Measurements from ENCODE around the gene KANSL1. TPM values are rescaled to one million over a fixed set of nuclear protein-coding genes. Genes with fewer than 3 reads are reported as not detected.

The KANSL1 gene
- total and polyA plus RNA-seq, 3 donors from 2014 or later = 70.3 to 158 (median 152) TPM

- H3K27me3 ChIP-seq = no peaks in the 10 kb centered on the region
- DNase-seq = no peak
- H3K9me3 ChIP-seq = no peaks in the 10 kb centered on the region
- no peak overlapping the region for H3K27ac ChIP-seq
- intact Hi-C loops (cut with DNase I; ENCODE audit: low total_unique reads) = no loop called here
- 90 to 91% methylated on average over 7 of the region's 7 CpGs for WGBS, 2 donors
- TF ChIP-seq, protein P1, sequence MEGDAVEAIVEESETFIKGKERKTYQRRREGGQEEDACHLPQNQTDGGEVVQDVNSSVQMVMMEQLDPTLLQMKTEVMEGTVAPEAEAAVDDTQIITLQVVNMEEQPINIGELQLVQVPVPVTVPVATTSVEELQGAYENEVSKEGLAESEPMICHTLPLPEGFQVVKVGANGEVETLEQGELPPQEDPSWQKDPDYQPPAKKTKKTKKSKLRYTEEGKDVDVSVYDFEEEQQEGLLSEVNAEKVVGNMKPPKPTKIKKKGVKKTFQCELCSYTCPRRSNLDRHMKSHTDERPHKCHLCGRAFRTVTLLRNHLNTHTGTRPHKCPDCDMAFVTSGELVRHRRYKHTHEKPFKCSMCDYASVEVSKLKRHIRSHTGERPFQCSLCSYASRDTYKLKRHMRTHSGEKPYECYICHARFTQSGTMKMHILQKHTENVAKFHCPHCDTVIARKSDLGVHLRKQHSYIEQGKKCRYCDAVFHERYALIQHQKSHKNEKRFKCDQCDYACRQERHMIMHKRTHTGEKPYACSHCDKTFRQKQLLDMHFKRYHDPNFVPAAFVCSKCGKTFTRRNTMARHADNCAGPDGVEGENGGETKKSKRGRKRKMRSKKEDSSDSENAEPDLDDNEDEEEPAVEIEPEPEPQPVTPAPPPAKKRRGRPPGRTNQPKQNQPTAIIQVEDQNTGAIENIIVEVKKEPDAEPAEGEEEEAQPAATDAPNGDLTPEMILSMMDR (IDR thresholded peaks at IDR 0.05) = no peak
- no peak for TF ChIP-seq POLR2A (IDR thresholded peaks at IDR 0.05)
- H3K4me1 ChIP-seq = no peaks in the 10 kb centered on the region
- H3K36me3 ChIP-seq (ENCODE audit: low read depth, missing control alignments) = no peaks in the 10 kb centered on the region
- H3K4me3 ChIP-seq = no peak overlapping the region
Observed at GRCh38 chr17:45981306-45981705, 211.9 kb downstream of the KANSL1 start.

GRCh38 chr17:45980855-45981254, 212.4 kb downstream of the KANSL1 start:
- intact Hi-C loops (cut with DNase I; ENCODE audit: low total_unique reads) = no loop called here
- Histone ChIP-seq H3K27ac (no peak overlapping the region), H3K4me1 (no peaks in the 10 kb centered on the region), H3K27me3 (no peaks in the 10 kb centered on the region), H3K9me3 (no peaks in the 10 kb centered on the region), H3K4me3 (no peak overlapping the region), H3K36me3 (ENCODE audit: low read depth, missing control alignments) (no peaks in the 10 kb centered on the region)
- 86 to 92% methylated on average over 6 of the region's 6 CpGs for WGBS, 2 donors
- no peak for TF ChIP-seq POLR2A (IDR thresholded peaks at IDR 0.05)
- TF ChIP-seq, protein P1 (IDR thresholded peaks at IDR 0.05) = no peak
- DNase-seq = no peak

Small RNA genes lying within 50 kb of the gene (small RNA-seq; reads per million reads assigned to genes)
- 0 reads per million in 2 donors for gene RF00019

Other genes with a start within 250 kb of the KANSL1 start
- gene STH, start 194.2 kb downstream of the KANSL1 start, total RNA-seq = 1 to 10 TPM in 1 of 2 donors, not detected in 1; 1.3 TPM
- gene STH, start 194.2 kb downstream of the KANSL1 start, polyA plus RNA-seq (ENCODE audit: insufficient read depth, low read depth, low replicate concordance) = not detected
- gene LRRC37A, start 101.7 kb upstream of the KANSL1 start, total RNA-seq = 10 to 100 TPM; 10.2 to 18.9 TPM
- 7.8 TPM for gene LRRC37A, start 101.7 kb upstream of the KANSL1 start, polyA plus RNA-seq (ENCODE audit: insufficient read depth, low read depth, low replicate concordance)
- gene ARL17B, start 168.3 kb upstream of the KANSL1 start, total RNA-seq = 10 to 100 TPM in 1 of 2 donors, 1 to 10 TPM in 1; 8.8 to 17.8 TPM
- 4.0 TPM for gene ARL17B, start 168.3 kb upstream of the KANSL1 start, polyA plus RNA-seq (ENCODE audit: insufficient read depth, low read depth, low replicate concordance)